ENCODE data around the gene RBM48.

DNA sequence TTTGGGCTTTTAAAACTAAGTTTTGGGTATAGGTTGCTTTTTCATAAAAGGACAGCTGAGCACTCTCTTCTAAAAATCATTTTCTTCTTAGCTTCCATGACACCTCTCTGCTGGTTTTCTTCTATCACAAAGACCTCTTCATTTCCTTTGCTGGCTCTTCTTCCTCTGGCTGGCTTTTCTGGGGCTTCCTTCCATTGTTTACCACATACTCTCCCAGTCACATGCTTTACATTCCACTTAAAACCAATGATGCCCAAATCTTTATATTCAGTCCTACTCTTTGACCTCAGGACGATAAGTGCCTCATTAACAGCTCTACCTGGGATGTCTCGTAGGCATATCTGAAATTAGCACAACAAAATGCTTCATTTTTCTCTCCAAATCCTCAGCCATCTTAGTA, 34.8 kb downstream of the RBM48 start:
- TF ChIP-seq EZH2 (IDR thresholded peaks at IDR 0.05; ENCODE audit: borderline replicate concordance, low read depth, low read length) (no peak), CTCF (IDR thresholded peaks at IDR 0.05 in 2 of 3, conservative IDR thresholded peaks at IDR 0.05 in 1 of 3; ENCODE audit: insufficient read depth in 2 of 3, low read depth in 1 of 3, low read length in 3 of 3) (no peak), SNRNP70 (optimal IDR thresholded peaks at IDR 0.05; ENCODE audit: low read depth, low read length) (no peak), POLR2A (conservative IDR thresholded peaks at IDR 0.05) (no peak), RCOR1 (IDR thresholded peaks at IDR 0.05; ENCODE audit: borderline replicate concordance in 1 of 2, low read depth in 2 of 2, low read length in 2 of 2) (no peak), ZBTB26 (CRISPR knock-in tag; IDR thresholded peaks at IDR 0.05) (no peak), IFI16 (CRISPR knock-in tag; IDR thresholded peaks at IDR 0.05) (no peak), ZFX (CRISPR knock-in tag; IDR thresholded peaks at IDR 0.05) (no peak), ZNF274 (IDR thresholded peaks at IDR 0.05; ENCODE audit: borderline replicate concordance, low read depth, low read length) (no peak), HNRNPL (IDR thresholded peaks at IDR 0.05; ENCODE audit: low read depth, low read length) (no peak), WHSC1 (IDR thresholded peaks at IDR 0.05; ENCODE audit: low read length) (no peak), NFYB (IDR thresholded peaks at IDR 0.05; ENCODE audit: extremely low read depth, insufficient read length) (no peak), RNF2 (IDR thresholded peaks at IDR 0.05) (no peak)
- TF ChIP-seq, protein P1, sequence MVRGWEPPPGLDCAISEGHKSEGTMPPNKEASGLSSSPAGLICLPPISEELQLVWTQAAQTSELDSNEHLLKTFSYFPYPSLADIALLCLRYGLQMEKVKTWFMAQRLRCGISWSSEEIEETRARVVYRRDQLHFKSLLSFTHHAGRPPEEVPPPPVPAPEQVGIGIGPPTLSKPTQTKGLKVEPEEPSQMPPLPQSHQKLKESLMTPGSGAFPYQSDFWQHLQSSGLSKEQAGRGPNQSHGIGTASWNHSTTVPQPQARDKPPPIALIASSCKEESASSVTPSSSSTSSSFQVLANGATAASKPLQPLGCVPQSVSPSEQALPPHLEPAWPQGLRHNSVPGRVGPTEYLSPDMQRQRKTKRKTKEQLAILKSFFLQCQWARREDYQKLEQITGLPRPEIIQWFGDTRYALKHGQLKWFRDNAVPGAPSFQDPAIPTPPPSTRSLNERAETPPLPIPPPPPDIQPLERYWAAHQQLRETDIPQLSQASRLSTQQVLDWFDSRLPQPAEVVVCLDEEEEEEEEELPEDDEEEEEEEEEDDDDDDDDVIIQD (CRISPR knock-in tag; IDR thresholded peaks at IDR 0.05): no peak
